ENCODE results near the gene FOXD1.

Gene FOXD1

GRCh38 chr5:73438645-73439470, 9.7 kb downstream of the FOXD1 start:
- DNase-seq = no peak

GRCh38 chr5:73437777-73438644, 10.6 kb downstream of the FOXD1 start:
- DNase-seq = no peak

GRCh38 chr5:73437101-73437776, 11.3 kb downstream of the FOXD1 start:
- DNase-seq = no peak

GRCh38 chr5:73436535-73437100, 12.0 kb downstream of the FOXD1 start:
- no peak for DNase-seq

- no peak for DNase-seq
These were observed 12.6 kb downstream of the FOXD1 start for GRCh38 chr5:73435759-73436534.

- no peak for DNase-seq
These were observed 13.7 kb downstream of the FOXD1 start for GRCh38 chr5:73434907-73435306.

GRCh38 chr5:73434461-73434860, 14.1 kb downstream of the FOXD1 start:
- no peak for DNase-seq

GRCh38 chr5:73433982-73434342, 14.6 kb downstream of the FOXD1 start:
- no peak for DNase-seq

- no peak for DNase-seq
These were observed 15.2 kb downstream of the FOXD1 start for GRCh38 chr5:73433272-73433981.

- no peak for DNase-seq
These were observed 17.2 kb downstream of the FOXD1 start for GRCh38 chr5:73431204-73431851.

GRCh38 chr5:73426034-73426433, 22.5 kb downstream of the FOXD1 start:
- DNase-seq = no peak

GRCh38 chr5:73424556-73424977, 24.0 kb downstream of the FOXD1 start:
- no peak for DNase-seq

- no peak for DNase-seq
These were observed 26.4 kb downstream of the FOXD1 start for GRCh38 chr5:73422164-73422563.

- DNase-seq = no peak
These were observed 27.9 kb downstream of the FOXD1 start for GRCh38 chr5:73420666-73421065.

- no peak for DNase-seq
These were observed 28.8 kb downstream of the FOXD1 start for GRCh38 chr5:73419465-73420390.

GRCh38 chr5:73419117-73419464, 29.5 kb downstream of the FOXD1 start:
- DNase-seq = no peak

- DNase-seq = no peak
These were observed 30.3 kb downstream of the FOXD1 start for GRCh38 chr5:73418244-73418691.

- no peak for DNase-seq
These were observed 31.1 kb downstream of the FOXD1 start for GRCh38 chr5:73417303-73418034.

GRCh38 chr5:73415617-73416016, 33.0 kb downstream of the FOXD1 start:
- no peak for DNase-seq

All from activated CD4-positive, alpha-beta T cell treated with anti-CD3 and anti-CD28 coated beads for 4 hours (primary cell).